ENCODE results near the gene IQCH. TPM values are rescaled to one million over a fixed set of nuclear protein-coding genes. Genes with fewer than 3 reads are reported as not detected.
"Not testable (repeated sequence)": the region's sequence is repeated elsewhere in the genome, so short reads cannot be mapped to it uniquely, and the experiment has no call there.

Gene IQCH
- total RNA-seq, 1 experiment from 2014 or later, result 1.9 TPM

DNA sequence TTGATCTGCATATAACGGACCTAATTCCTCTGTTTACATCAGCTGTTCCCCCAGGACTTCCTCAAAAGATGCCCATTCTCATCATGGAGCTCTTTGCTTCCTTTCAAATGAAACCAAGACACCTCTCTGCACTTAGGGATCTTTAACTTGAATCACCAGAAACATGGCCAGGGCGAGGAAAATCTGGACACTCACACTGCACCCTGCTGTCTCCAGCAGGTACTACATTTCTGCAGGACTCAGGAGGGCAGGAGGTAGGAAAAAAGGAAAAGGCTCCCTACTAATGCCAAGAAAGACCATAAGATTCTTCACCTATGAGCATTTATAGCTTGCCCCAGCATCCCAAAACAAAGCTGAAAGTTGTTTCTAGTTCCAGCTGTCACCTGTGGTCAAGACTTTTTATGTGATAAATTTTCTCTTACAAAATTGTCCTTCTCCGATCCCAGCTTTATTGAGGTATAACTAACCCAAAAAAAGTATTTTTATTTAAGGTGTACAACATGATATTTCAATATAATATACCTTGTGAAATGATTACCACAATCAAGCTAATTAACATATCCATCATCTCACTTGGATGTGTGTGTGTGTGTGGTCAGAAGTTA is 179.0 kb downstream of the IQCH start:
- no peak for TF ChIP-seq ZNF396 (CRISPR knock-in tag; IDR thresholded peaks at IDR 0.05; ENCODE audit: borderline replicate concordance)
- peak; percentile 66 for TF ChIP-seq CTCF (IDR thresholded peaks at IDR 0.05)
- Mint-ChIP-seq H3K36me3 (no peaks in the 10 kb centered on the region), H3K27me3 (ENCODE audit: low read depth) (no peaks in the 10 kb centered on the region), H3K4me1 (peaks cover 17% of the 10 kb centered on the region), H3K9me3 (no peaks in the 10 kb centered on the region), H3K27ac (no peak overlapping the region), H3K4me3 (no peak overlapping the region)
- ChIA-PET POLR2A (interaction anchor here (0.6 kb wide), 1 partner anchor 283 kb away, joined by 5 read pairs; no protein-coding TSS in a partner anchor), CTCF (interaction anchor here (0.5 to 1.4 kb wide), 20 partner anchors 9 to 487 kb away, joined by 3 to 7 read pairs (median 3); no protein-coding TSS in a partner anchor)
- peak; percentile 65 for DNase-seq (ENCODE audit: low spot score)
- peak; percentile 90 for ATAC-seq

DNA sequence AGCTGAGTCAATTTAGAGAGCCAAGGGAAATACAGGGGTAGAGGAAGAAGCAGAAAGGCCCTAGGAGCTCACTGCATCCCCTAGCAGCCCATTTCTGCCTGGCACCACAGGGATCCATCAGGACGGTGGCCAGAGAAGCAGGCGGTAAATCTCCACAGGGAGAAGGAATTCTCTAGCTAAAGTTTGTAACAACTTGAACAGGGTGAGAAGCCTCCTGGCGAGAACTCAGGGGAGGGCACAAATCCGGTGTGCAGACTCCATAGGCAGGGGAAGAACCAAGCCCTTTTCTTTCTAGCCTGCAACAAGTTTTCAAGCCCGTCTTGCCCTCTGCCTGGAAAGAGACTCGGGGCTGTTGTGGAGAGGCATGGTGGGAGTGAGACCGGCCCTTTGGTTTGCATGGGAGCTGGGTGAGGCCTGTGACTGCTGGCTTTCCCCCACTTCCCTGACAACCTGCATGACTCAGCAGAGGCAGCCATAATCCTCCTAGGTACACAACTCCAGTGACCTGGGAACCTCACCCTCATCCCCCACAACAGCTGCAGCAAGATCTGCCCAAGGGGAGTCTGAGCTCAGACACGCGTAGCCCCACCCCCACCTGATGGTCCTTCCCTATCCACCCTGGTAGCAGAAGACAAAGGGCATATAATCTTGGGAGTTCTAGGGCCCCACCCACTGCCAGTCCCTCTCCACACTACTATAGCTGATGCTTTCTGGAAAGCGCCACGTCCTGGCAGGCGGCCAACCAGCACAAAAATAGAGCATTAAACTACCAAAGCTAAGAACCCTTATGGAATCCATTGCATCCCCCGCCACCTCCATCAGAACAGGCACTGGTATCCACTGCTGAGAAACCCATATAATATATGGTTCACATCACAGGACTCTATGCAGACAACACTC is 182.0 kb downstream of the IQCH start:
- Mint-ChIP-seq H3K4me1 (peaks cover 17% of the 10 kb centered on the region), H3K9me3 (peaks cover 17% of the 10 kb centered on the region)
- DNase-seq (ENCODE audit: low spot score); H3K27ac Mint-ChIP-seq; POLR2A ChIA-PET; H3K36me3 Mint-ChIP-seq; ATAC-seq; H3K27me3 Mint-ChIP-seq (ENCODE audit: low read depth); H3K4me3 Mint-ChIP-seq: not testable (repeated sequence)
- peak; percentile 69; the same call in 1 of the 2 replicates for TF ChIP-seq NFE2L1 (CRISPR knock-in tag; IDR thresholded peaks at IDR 0.05)
- CTCF ChIA-PET, result interaction anchor here (1.3 to 2.0 kb wide), 5 partner anchors 10 to 490 kb away, joined by 3 to 7 read pairs (median 4); no protein-coding TSS in a partner anchor

DNA sequence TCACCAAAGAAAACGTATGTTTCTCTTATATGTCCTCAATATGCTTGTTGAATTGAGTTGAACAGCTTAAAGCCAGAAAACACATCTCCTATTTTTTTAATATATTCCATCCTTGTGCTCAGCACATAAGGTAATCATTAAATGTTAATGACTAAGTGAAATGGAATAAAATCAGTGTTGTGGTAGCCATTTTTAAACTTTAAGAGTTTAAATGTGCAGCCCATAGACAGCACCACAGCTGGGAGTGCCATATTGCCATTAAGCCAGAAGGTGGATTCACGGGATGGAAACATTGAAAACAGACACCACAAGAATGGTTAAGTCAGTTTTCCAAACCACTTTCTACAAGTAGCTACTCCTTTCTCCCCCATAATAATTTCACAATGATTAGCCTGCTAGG is 189.5 kb downstream of the IQCH start:
- Mint-ChIP-seq H3K27me3 (ENCODE audit: low read depth) (no peaks in the 10 kb centered on the region), H3K27ac (no peak overlapping the region), H3K36me3 (peaks cover 4% of the 10 kb centered on the region; the same call in 1 of the 2 replicates), H3K4me1 (0 out of 2 replicates have a peak, but pooled peaks cover 3% of the 10 kb centered on the region), H3K4me3 (no peak overlapping the region), H3K9me3 (peaks cover 20% of the 10 kb centered on the region)
- TF ChIP-seq ELF4 (CRISPR knock-in tag; IDR thresholded peaks at IDR 0.05; ENCODE audit: low read depth) (no peak), ZNF263 (CRISPR knock-in tag; IDR thresholded peaks at IDR 0.05; ENCODE audit: low read depth) (no peak), ZNF121 (CRISPR knock-in tag; IDR thresholded peaks at IDR 0.05) (no peak)
- no peak for ATAC-seq
- POLR2A ChIA-PET, result no interaction called here
- CTCF ChIA-PET, result interaction anchor here (1.3 to 2.0 kb wide), 3 partner anchors 11 to 392 kb away, joined by 3 to 8 read pairs (median 3); no protein-coding TSS in a partner anchor
- DNase-seq (ENCODE audit: low spot score), result no peak

- Mint-ChIP-seq H3K4me3 (no peak overlapping the region), H3K9me3 (peaks cover 4% of the 10 kb centered on the region), H3K27ac (no peak overlapping the region), H3K36me3 (no peaks in the 10 kb centered on the region), H3K27me3 (ENCODE audit: low read depth) (peaks cover 3% of the 10 kb centered on the region; the same call in 1 of the 2 replicates), H3K4me1 (0 out of 2 replicates have a peak, but pooled peaks cover 3% of the 10 kb centered on the region)
- ATAC-seq (no peak; the same call in 1 of the 2 replicates), DNase-seq (ENCODE audit: low spot score) (no peak)
- no peak for TF ChIP-seq CBFB (CRISPR knock-in tag; IDR thresholded peaks at IDR 0.05; ENCODE audit: low read depth)
- TF ChIP-seq IRF2 (CRISPR knock-in tag; IDR thresholded peaks at IDR 0.05; ENCODE audit: borderline replicate concordance, low read depth), result no peak
- TF ChIP-seq, protein P1, sequence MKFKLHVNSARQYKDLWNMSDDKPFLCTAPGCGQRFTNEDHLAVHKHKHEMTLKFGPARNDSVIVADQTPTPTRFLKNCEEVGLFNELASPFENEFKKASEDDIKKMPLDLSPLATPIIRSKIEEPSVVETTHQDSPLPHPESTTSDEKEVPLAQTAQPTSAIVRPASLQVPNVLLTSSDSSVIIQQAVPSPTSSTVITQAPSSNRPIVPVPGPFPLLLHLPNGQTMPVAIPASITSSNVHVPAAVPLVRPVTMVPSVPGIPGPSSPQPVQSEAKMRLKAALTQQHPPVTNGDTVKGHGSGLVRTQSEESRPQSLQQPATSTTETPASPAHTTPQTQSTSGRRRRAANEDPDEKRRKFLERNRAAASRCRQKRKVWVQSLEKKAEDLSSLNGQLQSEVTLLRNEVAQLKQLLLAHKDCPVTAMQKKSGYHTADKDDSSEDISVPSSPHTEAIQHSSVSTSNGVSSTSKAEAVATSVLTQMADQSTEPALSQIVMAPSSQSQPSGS (CRISPR knock-in tag; IDR thresholded peaks at IDR 0.05; ENCODE audit: borderline replicate concordance, low read depth), result no peak
- ChIA-PET POLR2A (interaction anchor here (0.9 kb wide), 1 partner anchor 33 kb away, joined by 4 read pairs; no protein-coding TSS in a partner anchor), CTCF (interaction anchor here (0.9 to 2.0 kb wide), 6 partner anchors 10 to 390 kb away, joined by 3 to 7 read pairs (median 4); no protein-coding TSS in a partner anchor)
Measured at GRCh38 chr15:67446449-67446848, 191.9 kb downstream of the IQCH start.

DNA sequence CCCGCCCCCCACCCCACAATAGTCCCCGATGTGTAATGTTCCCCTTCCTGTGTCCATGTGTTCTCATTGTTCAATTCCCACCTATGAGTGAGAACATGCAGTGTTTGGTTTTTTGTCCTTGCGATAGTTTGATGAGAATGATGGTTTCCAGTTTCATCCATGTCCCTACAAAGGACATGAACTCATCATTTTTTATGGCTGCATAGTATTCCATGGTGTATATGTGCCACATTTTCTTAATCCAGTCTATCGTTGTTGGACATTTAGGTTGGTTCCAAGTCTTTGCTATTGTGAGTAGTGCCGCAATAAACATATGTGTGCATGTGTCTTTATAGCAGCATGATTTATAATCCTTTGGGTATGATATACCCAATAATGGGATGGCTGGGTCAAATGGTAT is 193.8 kb downstream of the IQCH start:
- H3K27me3 Mint-ChIP-seq (ENCODE audit: low read depth); H3K4me1 Mint-ChIP-seq; DNase-seq (ENCODE audit: low spot score); H3K36me3 Mint-ChIP-seq; POLR2A ChIA-PET; ATAC-seq; H3K27ac Mint-ChIP-seq; CTCF ChIA-PET; H3K4me3 Mint-ChIP-seq: not testable (repeated sequence)
- H3K9me3 Mint-ChIP-seq, result peaks cover 12% of the 10 kb centered on the region

DNA sequence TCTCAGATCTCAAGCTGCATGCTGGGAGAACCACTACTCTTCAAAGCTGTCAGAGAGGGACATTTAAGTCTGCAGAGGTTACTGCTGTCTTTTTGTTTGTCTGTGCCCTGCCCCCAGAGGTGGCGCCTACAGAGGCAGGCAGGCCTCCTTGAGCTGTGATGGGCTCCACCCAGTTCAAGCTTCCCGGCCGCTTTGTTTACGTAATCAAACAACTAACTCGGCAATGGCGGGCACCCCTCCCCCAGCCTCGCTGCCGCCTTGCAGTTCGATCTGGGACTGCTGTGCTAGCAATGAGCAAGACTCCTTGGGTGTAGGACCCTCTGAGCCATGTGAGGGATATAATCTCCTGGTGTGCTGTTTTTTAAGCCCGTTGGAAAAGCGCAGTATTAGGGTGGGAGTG is 199.1 kb downstream of the IQCH start:
- H3K4me3 Mint-ChIP-seq; H3K27ac Mint-ChIP-seq; POLR2A ChIA-PET; ATAC-seq; DNase-seq (ENCODE audit: low spot score); CTCF ChIA-PET; H3K4me1 Mint-ChIP-seq: not testable (repeated sequence)
- Mint-ChIP-seq H3K9me3 (peaks cover 30% of the 10 kb centered on the region), H3K36me3 (peaks cover 22% of the 10 kb centered on the region), H3K27me3 (ENCODE audit: low read depth) (peaks cover 20% of the 10 kb centered on the region)
